Mononuclear cell (primary cell): Measurements from ENCODE around the gene NDUFB7. TPM values are rescaled to one million over a fixed set of nuclear protein-coding genes. Genes with fewer than 3 reads are reported as not detected.
"Not testable (repeated sequence)": the region's sequence is repeated elsewhere in the genome, so short reads cannot be mapped to it uniquely, and the experiment has no call there.

Source experiments
- H3K27me3 ChIP-seq: 2 replicates; pipeline ENCODE4 v1.6.0; 2011; ENCODE audit warnings: low read length, control low read depth; ENCODE audit not compliant: insufficient read depth
- H3K4me1 ChIP-seq: 2 replicates; pipeline ENCODE4 v1.5.1; 2011; ENCODE audit warnings: mild to moderate bottlenecking, low read length, control low read depth; ENCODE audit not compliant: insufficient read depth
- H3K4me3 ChIP-seq: 2 replicates; pipeline ENCODE4 v1.5.1; 2011; ENCODE audit warnings: mild to moderate bottlenecking, low read length, moderate library complexity
- H3K9me3 ChIP-seq: 2 replicates; pipeline ENCODE4 v1.5.1; 2011; ENCODE audit warnings: low read depth, mild to moderate bottlenecking, control low read depth, low read length
- total RNA-seq: library from RNA; depleted of rRNA; stranded (reverse); fragments of >200 nt; gene quantifications from one replicate; pipeline ENCODE4 v1.2.3, GENCODE V29; 2012

The NDUFB7 gene
- total RNA-seq, 1 donor = 50.9 TPM

GRCh38 chr19:14563590-14563926, 8.3 kb downstream of the NDUFB7 start:
- peaks cover 10% of the 10 kb centered on the region for H3K4me1 ChIP-seq
- H3K27me3 ChIP-seq = no peaks in the 10 kb centered on the region
- H3K9me3 ChIP-seq = no peaks in the 10 kb centered on the region
- no peak overlapping the region for H3K4me3 ChIP-seq

GRCh38 chr19:14562660-14563589, 8.9 kb downstream of the NDUFB7 start:
- Histone ChIP-seq H3K27me3 (no peaks in the 10 kb centered on the region), H3K9me3 (no peaks in the 10 kb centered on the region), H3K4me3 (no peak overlapping the region), H3K4me1 (peaks cover 13% of the 10 kb centered on the region)

- H3K9me3 ChIP-seq = no peaks in the 10 kb centered on the region
- H3K4me1 ChIP-seq = peaks cover 9% of the 10 kb centered on the region
- H3K27me3 ChIP-seq = no peaks in the 10 kb centered on the region
- H3K4me3 ChIP-seq = no peak overlapping the region
Measured at GRCh38 chr19:14561847-14562351, 10.0 kb downstream of the NDUFB7 start.

GRCh38 chr19:14561249-14561648, 10.6 kb downstream of the NDUFB7 start:
- peaks cover 14% of the 10 kb centered on the region for H3K4me1 ChIP-seq
- H3K4me3 ChIP-seq = no peak overlapping the region
- H3K9me3 ChIP-seq = no peaks in the 10 kb centered on the region
- no peaks in the 10 kb centered on the region for H3K27me3 ChIP-seq

GRCh38 chr19:14560776-14561108, 11.1 kb downstream of the NDUFB7 start:
- Histone ChIP-seq H3K9me3 (no peaks in the 10 kb centered on the region), H3K4me1 (peaks cover 19% of the 10 kb centered on the region), H3K27me3 (no peaks in the 10 kb centered on the region), H3K4me3 (no peak overlapping the region)

- no peaks in the 10 kb centered on the region for H3K9me3 ChIP-seq
- no peak overlapping the region for H3K4me3 ChIP-seq
- no peaks in the 10 kb centered on the region for H3K27me3 ChIP-seq
- H3K4me1 ChIP-seq = peaks cover 20% of the 10 kb centered on the region
Measured at GRCh38 chr19:14559916-14560775, 11.7 kb downstream of the NDUFB7 start.

GRCh38 chr19:14558370-14559066, 13.3 kb downstream of the NDUFB7 start:
- Histone ChIP-seq H3K27me3 (no peaks in the 10 kb centered on the region), H3K4me1 (peaks cover 17% of the 10 kb centered on the region), H3K9me3 (no peaks in the 10 kb centered on the region), H3K4me3 (no peak overlapping the region)

GRCh38 chr19:14556662-14557188, 15.1 kb downstream of the NDUFB7 start:
- Histone ChIP-seq H3K4me3 (no peak overlapping the region), H3K27me3 (no peaks in the 10 kb centered on the region), H3K9me3 (no peaks in the 10 kb centered on the region), H3K4me1 (peaks cover 28% of the 10 kb centered on the region)

- Histone ChIP-seq H3K27me3 (no peaks in the 10 kb centered on the region), H3K4me1 (peaks cover 34% of the 10 kb centered on the region), H3K4me3 (no peak overlapping the region), H3K9me3 (no peaks in the 10 kb centered on the region)
Measured at GRCh38 chr19:14555918-14556661, 15.8 kb downstream of the NDUFB7 start.

GRCh38 chr19:14554382-14554812, 17.5 kb downstream of the NDUFB7 start:
- no peaks in the 10 kb centered on the region for H3K9me3 ChIP-seq
- H3K27me3 ChIP-seq = no peaks in the 10 kb centered on the region
- no peak overlapping the region for H3K4me3 ChIP-seq
- H3K4me1 ChIP-seq = peaks cover 46% of the 10 kb centered on the region

- no peaks in the 10 kb centered on the region for H3K27me3 ChIP-seq
- no peak overlapping the region for H3K4me3 ChIP-seq
- H3K4me1 ChIP-seq = peaks cover 46% of the 10 kb centered on the region
- H3K9me3 ChIP-seq = no peaks in the 10 kb centered on the region
Measured at GRCh38 chr19:14553939-14554243, 18.0 kb downstream of the NDUFB7 start.

- Histone ChIP-seq H3K4me1 (peaks cover 44% of the 10 kb centered on the region), H3K4me3 (no peak overlapping the region), H3K27me3 (no peaks in the 10 kb centered on the region)
Measured at GRCh38 chr19:14553042-14553938, 18.6 kb downstream of the NDUFB7 start.

GRCh38 chr19:14552006-14552360, 19.9 kb downstream of the NDUFB7 start:
- peaks cover 42% of the 10 kb centered on the region for H3K4me1 ChIP-seq
- not testable (repeated sequence) for H3K27me3 ChIP-seq, H3K4me3 ChIP-seq, H3K9me3 ChIP-seq

More at GRCh38 chr19:14553042-14553938, 18.6 kb downstream of the NDUFB7 start:
- no peaks in the 10 kb centered on the region for H3K9me3 ChIP-seq
